ENCODE data around the gene SEMA7A.

DNA sequence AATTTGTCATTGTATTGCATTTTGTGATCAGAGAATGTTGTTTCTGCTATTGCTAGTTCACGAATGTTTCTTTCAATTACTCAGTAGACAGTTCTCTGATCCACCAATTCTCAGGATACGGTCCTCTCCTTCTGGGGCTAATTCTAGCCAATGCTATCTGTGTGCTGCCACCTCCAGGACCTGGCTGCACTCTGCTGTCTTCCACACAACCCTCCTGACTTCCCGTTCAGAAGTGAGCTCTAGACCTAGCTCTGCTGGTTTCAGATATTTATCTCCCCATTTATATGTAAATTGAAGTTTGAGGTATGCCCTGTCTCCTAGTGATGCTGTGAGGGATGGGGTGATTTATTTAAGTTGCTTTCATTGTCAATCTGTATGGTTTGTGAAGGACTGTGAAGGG, 48.9 kb upstream of the SEMA7A start:
- TF ChIP-seq, protein P1, sequence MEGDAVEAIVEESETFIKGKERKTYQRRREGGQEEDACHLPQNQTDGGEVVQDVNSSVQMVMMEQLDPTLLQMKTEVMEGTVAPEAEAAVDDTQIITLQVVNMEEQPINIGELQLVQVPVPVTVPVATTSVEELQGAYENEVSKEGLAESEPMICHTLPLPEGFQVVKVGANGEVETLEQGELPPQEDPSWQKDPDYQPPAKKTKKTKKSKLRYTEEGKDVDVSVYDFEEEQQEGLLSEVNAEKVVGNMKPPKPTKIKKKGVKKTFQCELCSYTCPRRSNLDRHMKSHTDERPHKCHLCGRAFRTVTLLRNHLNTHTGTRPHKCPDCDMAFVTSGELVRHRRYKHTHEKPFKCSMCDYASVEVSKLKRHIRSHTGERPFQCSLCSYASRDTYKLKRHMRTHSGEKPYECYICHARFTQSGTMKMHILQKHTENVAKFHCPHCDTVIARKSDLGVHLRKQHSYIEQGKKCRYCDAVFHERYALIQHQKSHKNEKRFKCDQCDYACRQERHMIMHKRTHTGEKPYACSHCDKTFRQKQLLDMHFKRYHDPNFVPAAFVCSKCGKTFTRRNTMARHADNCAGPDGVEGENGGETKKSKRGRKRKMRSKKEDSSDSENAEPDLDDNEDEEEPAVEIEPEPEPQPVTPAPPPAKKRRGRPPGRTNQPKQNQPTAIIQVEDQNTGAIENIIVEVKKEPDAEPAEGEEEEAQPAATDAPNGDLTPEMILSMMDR (IDR thresholded peaks at IDR 0.05) = no peak
- TF ChIP-seq POLR2A (IDR thresholded peaks at IDR 0.05) = no peak
